BJ (cell line): ENCODE results near the gene MYH8. TPM values are rescaled to one million over a fixed set of nuclear protein-coding genes. Genes with fewer than 3 reads are reported as not detected.

Source experiments
- CTCF ChIA-PET: fragments of 350-600 bp; formaldehyde crosslinking; extraction: SDS; loops from one replicate; lab custom pipeline; 2021; ENCODE audit warnings: antibody characterized with exemption, inconsistent platforms; lab: Yijun Ruan, JAX
- POLR2A ChIA-PET: fragments of 300-600 bp; sonication (Branson Sonifier 250); formaldehyde crosslinking; extraction: SDS; loops from one replicate; lab custom pipeline; 2021; ENCODE audit warnings: antibody characterized with exemption; lab: Charles Lee
- DNase-seq: peaks from one replicate; pipeline ENCODE4 v3.0.0-alpha.2; 2011; ENCODE audit warnings: low read depth
- H3K27me3 ChIP-seq: 2 replicates; pipeline ENCODE4 v1.6.0; 2011; ENCODE audit warnings: low read length; ENCODE audit not compliant: control insufficient read depth, insufficient read depth
- H3K36me3 ChIP-seq: 2 replicates; pipeline ENCODE4 v1.5.1; 2011; ENCODE audit warnings: low read length; ENCODE audit not compliant: control insufficient read depth, insufficient read depth
- H3K4me3 ChIP-seq: 2 replicates; pipeline ENCODE4 v1.5.1; 2011; ENCODE audit warnings: low read depth, mild to moderate bottlenecking, control low read depth, low read length
- CTCF ChIP-seq: IDR thresholded peaks from 2 replicates; pipeline ENCODE4 v1.5.1; 2011; ENCODE audit warnings: low read depth, mild to moderate bottlenecking, control low read depth, inconsistent platforms, low read length, moderate library complexity; ENCODE audit not compliant: insufficient read depth
- polyA plus RNA-seq: library from polyadenylated mRNA; depleted of rRNA; stranded (reverse); fragments of >200 nt; gene quantifications from 2 replicates; pipeline ENCODE4 v1.2.3, GENCODE V29; 2011; rRNA removed

MYH8 gene
- polyA plus RNA-seq, 1 experiment, result not detected

GRCh38 chr17:10352893-10353292 is 68.9 kb downstream of the MYH8 start:
- CTCF ChIA-PET, result interaction anchor here (0.7 to 1.6 kb wide), 3 partner anchors 25 to 265 kb away, joined by 3 to 6 read pairs (median 5); no protein-coding TSS in a partner anchor
- POLR2A ChIA-PET, result no interaction called here
- no peak for TF ChIP-seq CTCF
- Histone ChIP-seq H3K4me3 (no peak overlapping the region), H3K27me3 (no peaks in the 10 kb centered on the region), H3K36me3 (no peaks in the 10 kb centered on the region)
- no peak for DNase-seq

- Histone ChIP-seq H3K4me3 (no peak overlapping the region), H3K36me3 (no peaks in the 10 kb centered on the region), H3K27me3 (no peaks in the 10 kb centered on the region)
- TF ChIP-seq CTCF, result no peak
- ChIA-PET POLR2A (no interaction called here), CTCF (no interaction called here)
- DNase-seq, result no peak
These were observed 72.3 kb downstream of the MYH8 start for GRCh38 chr17:10349403-10349802.

- no peak for TF ChIP-seq CTCF
- POLR2A ChIA-PET, result no interaction called here
- DNase-seq, result no peak
- no peaks in the 10 kb centered on the region for H3K27me3 ChIP-seq
- H3K36me3 ChIP-seq, result no peaks in the 10 kb centered on the region
- CTCF ChIA-PET, result interaction anchor here (1.5 kb wide), 1 partner anchor 14 kb away, joined by 3 read pairs; no protein-coding TSS in a partner anchor
- no peak overlapping the region for H3K4me3 ChIP-seq
These were observed 76.9 kb downstream of the MYH8 start for GRCh38 chr17:10344816-10345215.

Other genes starting within 250 kb of the MYH8 start
- 1.2 and 1.4 TPM in 2 replicates for gene GAS7, start 223.3 kb downstream of the MYH8 start, polyA plus RNA-seq
- not detected in 2 replicates for gene MYH13, start 48.9 kb downstream of the MYH8 start, polyA plus RNA-seq
- not detected in 2 replicates for gene MYH4, start 47.6 kb upstream of the MYH8 start, polyA plus RNA-seq
- 0.01 TPM in 1 of 2 replicates, not detected in the other for gene MYH1, start 96.6 kb upstream of the MYH8 start, polyA plus RNA-seq
- 0.34 and 0.43 TPM in 2 replicates for gene MYH2, start 127.7 kb upstream of the MYH8 start, polyA plus RNA-seq
- 1.3 and 1.8 TPM in 2 replicates for gene MYH3, start 235.4 kb upstream of the MYH8 start, polyA plus RNA-seq